Stimulated activated CD4-positive, alpha-beta T cell treated with anti-CD3 and anti-CD28 coated beads, Interleukin-15, amount 100 ng/mL, for 48 hours (primary cell): ENCODE results near the gene FOXC1.

Source experiments
- DNase-seq, 2 donors: peaks; one replicate each; pipeline ENCODE4 v3.0.0-alpha.2; 2020; ENCODE audit warnings: low read depth in 2 of 2

FOXC1 gene

GRCh38 chr6:1643830-1644445 lies 34.2 kb downstream of the FOXC1 start:
- DNase-seq: no peak

DNA sequence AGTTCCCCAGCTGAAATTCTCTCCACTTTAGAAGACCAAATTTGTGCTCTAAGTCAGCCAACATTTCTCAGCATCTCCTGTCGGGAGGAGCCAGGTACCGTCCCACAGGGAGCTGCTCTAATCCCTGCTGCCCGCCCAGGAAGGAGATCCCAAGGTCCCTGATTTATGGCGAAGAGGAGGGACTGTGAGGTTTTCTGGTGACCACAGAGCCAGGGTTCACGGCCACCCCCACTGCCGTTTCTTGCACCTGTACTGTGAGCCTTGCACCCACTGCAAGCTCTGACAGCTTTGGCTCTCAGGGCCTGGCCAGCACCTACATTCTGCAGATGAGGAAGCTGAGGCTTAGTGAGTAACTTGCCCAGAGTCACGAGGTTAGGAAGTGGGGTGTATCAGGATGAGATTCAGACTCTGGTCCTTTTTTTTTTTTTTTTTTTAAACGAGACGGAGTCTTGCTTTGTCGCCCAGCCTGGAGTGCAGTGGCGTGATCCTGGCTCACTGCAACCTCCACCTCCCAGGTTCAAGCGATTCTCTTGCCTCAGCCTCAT lies 34.9 kb downstream of the FOXC1 start:
- DNase-seq: no peak

DNA sequence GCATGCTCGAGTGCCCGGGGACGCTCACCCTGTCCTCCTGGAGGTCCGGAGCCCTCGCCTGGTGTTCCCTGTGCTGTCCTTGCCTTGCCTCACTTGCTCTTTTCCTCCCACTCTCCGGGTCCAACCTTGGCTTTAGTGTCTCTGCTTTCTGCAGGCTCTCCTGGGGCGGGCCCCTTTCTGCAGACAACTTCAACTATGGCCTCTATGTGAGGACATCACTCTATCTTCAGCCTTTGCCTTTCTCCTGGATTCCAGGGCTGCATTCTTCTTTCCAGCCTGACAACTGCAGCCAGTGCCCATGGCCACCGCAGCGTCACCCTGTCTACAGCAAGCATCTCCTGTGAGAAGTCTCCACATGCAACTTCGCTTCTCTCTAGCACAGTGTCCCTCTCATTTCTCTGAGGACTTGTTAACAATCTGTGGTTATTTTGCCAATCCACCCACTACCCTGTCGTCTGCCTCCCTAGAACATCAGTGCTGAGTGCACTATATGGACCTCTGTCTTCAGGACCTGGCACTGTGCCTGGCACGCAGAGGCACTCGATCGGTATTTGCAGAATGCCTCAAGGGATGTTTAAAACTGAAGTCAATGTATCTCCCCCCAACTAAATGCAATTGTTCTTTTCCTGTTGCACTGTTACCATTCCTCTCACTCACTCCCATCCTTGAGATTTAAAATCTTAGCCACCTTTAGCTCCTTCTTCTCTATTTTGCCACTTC lies 35.9 kb downstream of the FOXC1 start:
- no peak for DNase-seq

DNA sequence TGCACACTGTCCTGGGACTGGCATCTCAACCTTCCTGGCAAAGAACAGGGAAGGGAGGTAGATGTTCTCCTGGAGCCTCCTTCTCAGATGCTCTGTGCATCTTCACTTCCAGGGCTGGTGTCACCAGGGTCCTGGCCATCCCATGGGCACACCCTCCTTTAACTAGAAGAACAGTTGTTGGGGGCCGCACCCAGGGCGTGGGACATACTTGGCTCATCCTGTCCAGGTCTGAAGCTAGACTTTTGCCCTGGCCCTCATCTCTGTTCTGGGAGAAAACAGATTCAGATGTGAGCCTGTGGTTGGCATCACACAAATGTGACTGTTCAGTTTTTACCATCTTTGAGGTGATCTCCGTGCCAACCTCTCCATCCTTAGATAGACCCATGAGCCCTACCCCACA lies 41.6 kb downstream of the FOXC1 start:
- no peak for DNase-seq

DNA sequence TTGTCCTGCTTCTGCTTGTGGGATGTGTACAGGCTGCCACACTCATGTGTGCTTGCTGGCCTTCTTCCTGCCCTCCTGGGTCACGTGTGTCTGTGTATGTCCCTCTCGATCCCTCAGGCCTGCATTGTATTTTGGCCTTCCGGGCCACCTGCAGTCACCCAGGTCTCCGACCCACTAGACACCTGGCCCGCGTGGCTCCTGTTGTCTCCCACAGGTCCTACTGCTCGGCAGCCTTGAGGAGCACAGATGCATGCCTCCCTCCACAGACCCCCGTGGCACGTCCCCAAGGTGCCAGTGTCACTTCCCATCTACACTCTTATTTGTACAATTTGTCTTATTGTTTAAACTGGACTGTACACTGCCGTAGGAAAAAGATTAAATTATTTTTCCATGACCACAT lies 43.1 kb downstream of the FOXC1 start:
- DNase-seq: no peak

DNA sequence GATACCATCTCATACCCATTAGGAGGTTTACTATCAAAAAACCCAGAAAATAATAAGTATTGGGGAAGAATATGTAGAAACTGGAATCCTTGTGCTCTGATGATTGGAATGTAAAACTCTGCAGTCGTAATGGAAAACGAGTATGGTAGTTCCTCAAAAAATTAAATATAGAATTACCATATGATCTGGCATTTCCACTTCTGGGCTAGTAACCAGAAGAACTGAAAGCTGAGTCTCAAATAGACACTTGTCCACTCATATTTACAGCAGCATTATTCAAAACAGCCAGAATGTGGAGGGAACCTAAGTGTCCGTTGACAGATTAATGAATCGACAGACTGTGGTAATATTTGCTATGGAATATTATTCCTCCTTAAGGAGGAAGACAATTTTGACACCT lies 44.3 kb downstream of the FOXC1 start:
- no peak for DNase-seq

DNA sequence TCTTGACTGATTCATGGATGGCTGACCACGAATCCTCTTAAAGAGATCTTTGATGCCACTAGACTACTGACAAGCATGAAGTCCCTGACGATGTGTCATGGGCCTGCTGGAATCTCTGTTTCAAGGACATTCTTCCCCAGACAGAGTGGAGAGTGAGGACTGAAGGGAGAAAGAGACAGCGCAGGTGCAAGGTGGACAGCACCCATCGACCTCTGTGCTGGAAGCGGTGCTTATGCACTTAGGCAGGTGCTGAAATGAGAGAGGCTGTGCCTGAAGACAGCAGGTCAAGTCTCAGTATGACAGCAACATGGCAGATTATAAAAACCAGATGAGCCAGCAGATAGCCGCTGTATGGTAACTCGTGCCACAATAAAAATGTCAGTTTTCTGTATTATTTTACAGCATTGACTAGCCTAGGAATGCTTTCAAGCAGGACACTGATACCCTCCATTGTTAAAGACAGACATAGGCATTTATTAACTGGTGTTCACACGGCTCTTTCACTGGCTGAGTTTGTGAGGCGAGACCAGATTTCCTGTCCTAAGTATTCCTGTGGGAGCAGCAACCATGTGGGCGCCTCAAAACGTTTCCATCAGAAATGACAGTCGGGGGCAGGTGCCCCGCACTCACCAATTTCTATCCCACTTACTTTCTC lies 47.5 kb downstream of the FOXC1 start:
- no peak for DNase-seq

GRCh38 chr6:1657771-1658165 lies 48.1 kb downstream of the FOXC1 start:
- no peak for DNase-seq

GRCh38 chr6:1658212-1659005 lies 48.7 kb downstream of the FOXC1 start:
- DNase-seq: no peak

DNA sequence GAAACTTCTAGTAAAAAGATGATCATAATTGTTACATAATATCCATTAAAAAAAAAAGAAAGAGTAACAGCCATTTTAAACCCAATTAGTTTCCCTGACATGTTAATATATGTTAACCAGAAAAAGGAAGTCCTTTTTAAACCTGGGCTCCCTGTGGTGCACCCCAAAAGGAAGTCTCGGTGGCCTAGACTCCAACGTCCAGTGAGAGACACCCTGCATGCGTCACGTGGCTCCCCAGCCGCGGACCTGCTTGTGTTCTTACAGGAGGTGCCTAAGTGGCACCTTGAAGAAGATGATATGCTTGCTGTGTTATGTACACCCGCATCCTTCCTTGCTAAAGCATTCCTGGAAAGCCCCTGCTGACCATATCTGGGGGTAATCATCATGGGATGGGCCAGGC lies 50.1 kb downstream of the FOXC1 start:
- DNase-seq: no peak

- DNase-seq: no peak
Observed at GRCh38 chr6:1662534-1662933, 52.8 kb downstream of the FOXC1 start.
